Measurements from ENCODE around the gene MICAL2.

GRCh38 chr11:12212821-12213185, 102.4 kb downstream of the MICAL2 start:
- TF ChIP-seq SIN3A (IDR thresholded peaks at IDR 0.05; ENCODE audit: borderline replicate concordance, low read depth, low read length) (no peak), ASH2L (IDR thresholded peaks at IDR 0.05; ENCODE audit: insufficient read length, low read depth, low read length) (no peak), EP300 (IDR thresholded peaks at IDR 0.05; ENCODE audit: low read depth in 2 of 2, low read length in 2 of 2) (no peak), EP300 (CRISPR knock-in tag; IDR thresholded peaks at IDR 0.05; ENCODE audit: borderline replicate concordance) (no peak), POLR2A (IDR thresholded peaks at IDR 0.05; ENCODE audit: insufficient read depth in 1 of 2, low read depth in 2 of 2, low read length in 2 of 2) (no peak), GABPA (IDR thresholded peaks at IDR 0.05; ENCODE audit: low read depth, low read length) (no peak), GABPA (CRISPR knock-in tag; IDR thresholded peaks at IDR 0.05; ENCODE audit: low read depth) (no peak), SP1 (IDR thresholded peaks at IDR 0.05) (no peak), SP1 (CRISPR knock-in tag; IDR thresholded peaks at IDR 0.05) (no peak), ZNF224 (CRISPR knock-in tag; IDR thresholded peaks at IDR 0.05) (no peak), PRDM15 (CRISPR knock-in tag; IDR thresholded peaks at IDR 0.05) (no peak), POLR2AphosphoS5 (IDR thresholded peaks at IDR 0.05; ENCODE audit: low read depth, low read length) (no peak)
- TF ChIP-seq, protein P1, sequence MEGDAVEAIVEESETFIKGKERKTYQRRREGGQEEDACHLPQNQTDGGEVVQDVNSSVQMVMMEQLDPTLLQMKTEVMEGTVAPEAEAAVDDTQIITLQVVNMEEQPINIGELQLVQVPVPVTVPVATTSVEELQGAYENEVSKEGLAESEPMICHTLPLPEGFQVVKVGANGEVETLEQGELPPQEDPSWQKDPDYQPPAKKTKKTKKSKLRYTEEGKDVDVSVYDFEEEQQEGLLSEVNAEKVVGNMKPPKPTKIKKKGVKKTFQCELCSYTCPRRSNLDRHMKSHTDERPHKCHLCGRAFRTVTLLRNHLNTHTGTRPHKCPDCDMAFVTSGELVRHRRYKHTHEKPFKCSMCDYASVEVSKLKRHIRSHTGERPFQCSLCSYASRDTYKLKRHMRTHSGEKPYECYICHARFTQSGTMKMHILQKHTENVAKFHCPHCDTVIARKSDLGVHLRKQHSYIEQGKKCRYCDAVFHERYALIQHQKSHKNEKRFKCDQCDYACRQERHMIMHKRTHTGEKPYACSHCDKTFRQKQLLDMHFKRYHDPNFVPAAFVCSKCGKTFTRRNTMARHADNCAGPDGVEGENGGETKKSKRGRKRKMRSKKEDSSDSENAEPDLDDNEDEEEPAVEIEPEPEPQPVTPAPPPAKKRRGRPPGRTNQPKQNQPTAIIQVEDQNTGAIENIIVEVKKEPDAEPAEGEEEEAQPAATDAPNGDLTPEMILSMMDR (CRISPR knock-in tag; IDR thresholded peaks at IDR 0.05) = no peak
